Naive thymus-derived CD4-positive, alpha-beta T cell (primary cell): Measurements from ENCODE around the gene IZUMO2. TPM values are rescaled to one million over a fixed set of nuclear protein-coding genes. Genes with fewer than 3 reads are reported as not detected.

Source experiments
- ATAC-seq: fragments of 150-1000 bp; cut with Tn5 transposase; 2 replicates; pipeline ENCODE4 v1.10.0; 2021; ENCODE audit warnings: mild to moderate bottlenecking, moderate library complexity
- CTCF ChIA-PET: fragments of 350-600 bp; sonication (Branson Sonifier 250); formaldehyde crosslinking; loops from one replicate; lab custom pipeline; 2021; ENCODE audit warnings: antibody characterized with exemption; lab: Charles Lee
- POLR2A ChIA-PET: fragments of 350-600 bp; sonication (Branson Sonifier 250); formaldehyde crosslinking; loops from one replicate; lab custom pipeline; 2021; ENCODE audit warnings: antibody characterized with exemption, inconsistent platforms; lab: Charles Lee
- DNase-seq, 9 donors: peaks; one replicate each; pipeline versions ENCODE4 v3.0.0 to v3.0.0-alpha.2; 2020 to 2022; ENCODE audit warnings: mixed read lengths in 1 of 9
- H3K27ac ChIP-seq: one replicate; pipeline ENCODE4 v1.7.0; 2013; ENCODE audit warnings: mild to moderate bottlenecking, low read depth, low read length, moderate library complexity
- H3K27me3 ChIP-seq, 2 donors: one replicate each; pipeline ENCODE4 v1.7.0; 2013; ENCODE audit warnings: low read length in 2 of 2, mild to moderate bottlenecking in 2 of 2, moderate library complexity in 2 of 2; ENCODE audit not compliant: control insufficient read depth in 2 of 2, insufficient read depth in 2 of 2
- H3K36me3 ChIP-seq, 3 experiments: 1 replicate in 2 of 3; 2 replicates in 1 of 3; pipeline ENCODE4 v1.7.0; 2013; ENCODE audit warnings: low read length in 3 of 3, mild to moderate bottlenecking in 3 of 3, moderate library complexity in 1 of 3; ENCODE audit not compliant: insufficient read depth in 3 of 3, control insufficient read depth in 2 of 3
- H3K4me1 ChIP-seq, 2 donors: one replicate each; pipeline ENCODE4 v1.7.0; 2013; ENCODE audit warnings: low read length in 2 of 2, mild to moderate bottlenecking in 2 of 2, moderate library complexity in 1 of 2; ENCODE audit not compliant: control insufficient read depth in 2 of 2, insufficient read depth in 2 of 2
- H3K4me3 ChIP-seq: 2 replicates; pipeline ENCODE4 v1.7.0; 2013; ENCODE audit warnings: mild to moderate bottlenecking, low read length
- H3K9me3 ChIP-seq, 3 experiments: 1 replicate in 2 of 3; 2 replicates in 1 of 3; pipeline ENCODE4 v1.7.0; 2013; ENCODE audit warnings: low read length in 3 of 3; ENCODE audit not compliant: control insufficient read depth in 2 of 3
- H3K27ac Mint-ChIP-seq, 9 donors: one replicate each; pipeline ENCODE4 v1.8.0; 2020 to 2022; ENCODE audit warnings: mixed read lengths in 9 of 9, mild to moderate bottlenecking in 8 of 9, moderate library complexity in 5 of 9, inconsistent platforms in 2 of 9
- H3K27me3 Mint-ChIP-seq, 5 donors: one replicate each; pipeline ENCODE4 v1.8.0; 2021 to 2022; ENCODE audit warnings: mixed read lengths in 5 of 5, mild to moderate bottlenecking in 1 of 5
- H3K36me3 Mint-ChIP-seq, 5 donors: one replicate each; pipeline ENCODE4 v1.8.0; 2020 to 2022; ENCODE audit warnings: mixed read lengths in 5 of 5, mild to moderate bottlenecking in 3 of 5, inconsistent platforms in 1 of 5
- H3K4me1 Mint-ChIP-seq, 7 donors: one replicate each; pipeline ENCODE4 v1.8.0; 2020 to 2022; ENCODE audit warnings: mixed read lengths in 7 of 7, mild to moderate bottlenecking in 3 of 7, inconsistent platforms in 1 of 7
- H3K4me3 Mint-ChIP-seq, 10 donors: one replicate each; pipeline ENCODE4 v1.8.0; 2020 to 2022; ENCODE audit warnings: mild to moderate bottlenecking in 10 of 10, mixed read lengths in 10 of 10, moderate library complexity in 6 of 10, inconsistent platforms in 2 of 10
- H3K9me3 Mint-ChIP-seq, 11 donors: one replicate each; pipeline ENCODE4 v1.8.0; 2020 to 2022; ENCODE audit warnings: mixed read lengths in 11 of 11, mild to moderate bottlenecking in 4 of 11, inconsistent platforms in 1 of 11, moderate library complexity in 1 of 11
- intact Hi-C, 2 donors: fragments of 100-400 bp; cut with micrococcal nuclease; formaldehyde crosslinking; loops; one replicate each; pipeline ENCODE4 v1.15.1; 2023
- polyA plus RNA-seq, 2 donors: library from polyadenylated mRNA; unstranded; fragments of 300-500 nt; fragmentation: Illumina TruSeq; gene quantifications; one replicate each; pipeline ENCODE4 v1.2.3, GENCODE V29; 2021
- total RNA-seq, 6 experiments: library from RNA in 5 of 6; stranded (reverse) in 5 of 6; gene quantifications; 1 replicate in 5 of 6; 2 replicates in 1 of 6; pipeline ENCODE4 v1.2.3 and lab custom pipeline; 2021 to 2026

The IZUMO2 gene
- total RNA-seq (not detected), polyA plus RNA-seq (not detected), total RNA-seq (lab: John Stamatoyannopoulos, UW) (not detected)

DNA sequence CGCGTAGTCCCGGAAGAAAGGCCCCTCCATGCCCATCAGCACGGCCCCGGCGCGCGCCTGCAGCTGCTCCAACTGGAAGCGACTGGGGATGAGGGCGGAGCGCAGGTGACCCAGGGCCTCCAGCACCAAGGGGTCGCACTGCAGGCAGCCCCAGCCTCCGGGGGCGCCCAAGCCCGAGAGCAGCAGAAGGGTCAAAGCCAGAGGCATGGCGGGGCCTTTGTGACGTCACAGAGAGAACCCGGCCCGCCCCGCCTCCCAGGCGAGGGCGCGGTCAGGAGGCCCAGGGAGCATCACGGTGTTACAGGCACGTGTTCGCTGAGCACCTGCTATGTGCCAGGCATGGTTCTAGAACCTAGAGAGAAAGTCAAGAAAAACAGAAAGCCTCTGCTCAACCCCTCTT lies at the start of gene IZUMO2:
Gene IZUMO2 (minus strand): TSS at position 294 of the 400 bp plus-strand sequence. CDS start 87 bp downstream, at position 207.
- H3K4me1 Mint-ChIP-seq, result peaks cover 0 to 2% (median 0%) of the 10 kb centered on the region in 7 donors
- peaks cover 0 to 5% (median 0%) of the 10 kb centered on the region in 5 donors for H3K36me3 Mint-ChIP-seq
- no peak within 1 kb of the TSS for H3K4me3 ChIP-seq
- no peak within 1 kb of the TSS for H3K27ac ChIP-seq
- DNase-seq, result no peak
- CTCF ChIA-PET, result no interaction called here
- peaks cover 0 to 40% (median 34%) of the 10 kb centered on the region in 5 donors for H3K27me3 Mint-ChIP-seq
- no peak for ATAC-seq
- no peak within 1 kb of the TSS for H3K4me3 Mint-ChIP-seq
- no peaks in the 10 kb centered on the region for H3K27me3 ChIP-seq
- H3K36me3 ChIP-seq, result no peaks in the 10 kb centered on the region
- H3K27ac Mint-ChIP-seq, result no peak within 1 kb of the TSS
- peaks cover 0 to 21% (median 6%) of the 10 kb centered on the region in 11 donors for H3K9me3 Mint-ChIP-seq
- POLR2A ChIA-PET, result no interaction called here
- H3K9me3 ChIP-seq, result peaks cover 0 to 11% (median 0%) of the 10 kb centered on the region in 3 experiments
- intact Hi-C loops, result no loop called here
- H3K4me1 ChIP-seq, result no peaks in the 10 kb centered on the region

DNA sequence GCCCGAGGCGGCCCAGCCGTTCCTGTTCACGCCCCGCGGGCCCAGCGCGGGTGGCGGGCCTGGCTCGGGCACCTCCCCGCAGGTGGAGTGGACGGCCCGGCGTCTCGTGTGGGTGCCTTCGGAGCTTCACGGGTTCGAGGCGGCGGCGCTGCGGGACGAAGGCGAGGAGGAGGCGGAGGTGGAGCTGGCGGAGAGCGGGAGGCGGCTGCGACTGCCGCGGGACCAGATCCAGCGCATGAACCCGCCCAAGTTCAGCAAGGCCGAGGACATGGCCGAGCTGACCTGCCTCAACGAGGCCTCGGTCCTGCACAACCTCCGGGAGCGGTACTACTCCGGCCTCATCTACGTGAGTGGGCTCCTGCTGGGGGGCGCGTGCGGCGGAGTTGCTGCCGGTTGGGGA lies 47.3 kb upstream of the IZUMO2 start:
- Mint-ChIP-seq H3K27me3 (peaks cover 10 to 22% (median 19%) of the 10 kb centered on the region in 5 donors), H3K36me3 (peaks cover 0 to 6% (median 0%) of the 10 kb centered on the region in 5 donors), H3K27ac (no peak overlapping the region), H3K4me1 (no peaks in the 10 kb centered on the region), H3K9me3 (peaks cover 0 to 28% (median 7%) of the 10 kb centered on the region in 11 donors), H3K4me3 (no peak overlapping the region)
- no peaks in the 10 kb centered on the region for H3K27me3 ChIP-seq
- ChIA-PET CTCF (no interaction called here), POLR2A (no interaction called here)
- no peak overlapping the region for H3K27ac ChIP-seq
- no peak for DNase-seq
- H3K4me3 ChIP-seq, result no peak overlapping the region
- intact Hi-C loops, result no loop called here
- peaks cover 0 to 15% (median 0%) of the 10 kb centered on the region in 3 experiments for H3K9me3 ChIP-seq
- H3K36me3 ChIP-seq, result no peaks in the 10 kb centered on the region
- H3K4me1 ChIP-seq, result no peaks in the 10 kb centered on the region
- ATAC-seq, result no peak

DNA sequence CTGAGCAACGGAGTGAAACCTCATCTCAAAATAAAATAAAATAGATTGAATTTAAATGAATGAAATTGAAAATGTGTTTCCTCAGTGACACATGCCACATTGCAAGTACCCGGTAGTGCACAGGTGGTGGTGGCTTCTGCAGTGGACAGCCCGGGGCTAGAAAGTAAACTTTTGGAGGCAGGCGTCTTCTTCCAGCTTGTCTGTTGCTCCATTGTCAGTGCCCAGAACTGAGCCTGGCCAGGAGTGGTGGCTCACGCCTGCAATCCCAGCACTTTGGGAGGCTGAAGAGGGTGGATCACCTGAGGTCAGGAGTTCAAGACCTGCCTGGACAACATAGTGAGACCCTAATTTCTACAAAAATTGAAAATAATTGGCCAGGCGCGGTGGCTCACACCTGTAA lies 46.0 kb upstream of the IZUMO2 start:
- H3K9me3 ChIP-seq, result peaks cover 0 to 15% (median 0%) of the 10 kb centered on the region in 3 experiments
- no peak overlapping the region for H3K4me3 Mint-ChIP-seq
- no peak overlapping the region for H3K4me3 ChIP-seq
- H3K27me3 ChIP-seq, result peaks cover 0 to 3% of the 10 kb centered on the region in 2 donors
- H3K4me1 Mint-ChIP-seq, result peaks cover 0 to 5% (median 4%) of the 10 kb centered on the region in 7 donors
- ATAC-seq (no peak), DNase-seq (no peak)
- peaks cover 0 to 28% (median 7%) of the 10 kb centered on the region in 11 donors for H3K9me3 Mint-ChIP-seq
- ChIA-PET POLR2A (no interaction called here), CTCF (no interaction called here)
- no peak overlapping the region for H3K27ac Mint-ChIP-seq
- H3K27me3 Mint-ChIP-seq, result peaks cover 19 to 31% (median 26%) of the 10 kb centered on the region in 5 donors
- H3K4me1 ChIP-seq, result no peaks in the 10 kb centered on the region
- intact Hi-C loops, result no loop called here
- peaks cover 0 to 6% (median 0%) of the 10 kb centered on the region in 5 donors for H3K36me3 Mint-ChIP-seq
- H3K36me3 ChIP-seq, result no peaks in the 10 kb centered on the region
- no peak overlapping the region for H3K27ac ChIP-seq

DNA sequence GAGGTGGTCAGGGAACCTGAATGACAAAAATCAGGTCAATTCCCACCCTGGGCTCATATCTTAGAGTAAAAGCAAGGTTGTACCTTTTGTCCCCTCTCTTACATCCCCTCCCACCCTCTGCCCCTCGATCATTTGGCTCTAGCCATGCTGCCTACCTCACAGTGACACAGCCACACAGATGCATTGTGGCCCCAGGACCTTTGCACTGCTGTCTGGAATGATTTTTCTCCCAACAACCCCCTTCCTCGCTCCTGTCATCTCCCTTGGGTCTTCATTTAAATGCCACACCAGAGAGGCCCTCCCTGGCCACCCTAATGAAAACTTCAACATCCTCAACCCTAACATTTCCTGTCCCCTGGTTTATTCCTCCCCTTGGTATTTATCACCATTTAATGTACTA lies 44.6 kb upstream of the IZUMO2 start:
- no peak overlapping the region for H3K4me3 ChIP-seq
- Mint-ChIP-seq H3K4me3 (no peak overlapping the region), H3K27ac (no peak overlapping the region), H3K27me3 (peaks cover 26 to 38% (median 31%) of the 10 kb centered on the region in 5 donors), H3K4me1 (peaks cover 0 to 10% (median 6%) of the 10 kb centered on the region in 7 donors), H3K9me3 (peaks cover 0 to 22% (median 7%) of the 10 kb centered on the region in 11 donors), H3K36me3 (peaks cover 0 to 6% (median 0%) of the 10 kb centered on the region in 5 donors)
- H3K36me3 ChIP-seq, result no peaks in the 10 kb centered on the region
- H3K9me3 ChIP-seq, result peaks cover 0 to 15% (median 0%) of the 10 kb centered on the region in 3 experiments
- H3K4me1 ChIP-seq, result no peaks in the 10 kb centered on the region
- intact Hi-C loops, result no loop called here
- POLR2A ChIA-PET, result no interaction called here
- H3K27me3 ChIP-seq, result peaks cover 0 to 3% of the 10 kb centered on the region in 2 donors
- ATAC-seq, result no peak
- no peak overlapping the region for H3K27ac ChIP-seq
- DNase-seq, result no peak
- CTCF ChIA-PET, result no interaction called here

DNA sequence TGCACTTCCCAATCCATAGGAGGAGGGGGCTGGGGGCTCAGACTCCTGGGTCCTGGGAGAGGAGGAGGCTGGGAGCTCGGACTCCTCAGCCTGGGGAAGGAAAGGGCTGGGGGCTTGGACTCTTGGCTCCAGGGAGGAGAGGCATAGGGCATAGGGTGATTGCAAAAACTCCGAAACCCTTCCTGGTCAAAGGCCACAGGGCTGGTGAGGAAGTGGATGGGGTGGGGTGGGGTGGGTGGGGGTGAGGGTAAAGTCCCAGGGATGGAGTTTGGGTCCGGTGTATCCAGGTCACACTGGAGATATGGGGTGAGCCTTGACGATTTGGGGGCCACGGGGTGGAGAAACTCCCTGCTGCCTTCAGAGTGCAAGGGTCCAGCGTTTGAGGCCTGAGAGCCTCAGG lies 43.1 kb upstream of the IZUMO2 start:
- ATAC-seq, result no peak
- Histone ChIP-seq H3K9me3 (peaks cover 0 to 4% (median 0%) of the 10 kb centered on the region in 3 experiments), H3K27me3 (peaks cover 0 to 3% of the 10 kb centered on the region in 2 donors), H3K36me3 (no peaks in the 10 kb centered on the region), H3K27ac (no peak overlapping the region), H3K4me3 (no peak overlapping the region), H3K4me1 (no peaks in the 10 kb centered on the region)
- Mint-ChIP-seq H3K27me3 (peaks cover 37 to 53% (median 47%) of the 10 kb centered on the region in 5 donors), H3K27ac (no peak overlapping the region), H3K9me3 (peaks cover 0 to 15% (median 4%) of the 10 kb centered on the region in 11 donors), H3K36me3 (peaks cover 0 to 7% (median 0%) of the 10 kb centered on the region in 5 donors), H3K4me3 (no peak overlapping the region), H3K4me1 (peaks cover 0 to 10% (median 6%) of the 10 kb centered on the region in 7 donors)
- no peak for DNase-seq
- intact Hi-C loops, result no loop called here
- CTCF ChIA-PET, result no interaction called here
- POLR2A ChIA-PET, result no interaction called here

DNA sequence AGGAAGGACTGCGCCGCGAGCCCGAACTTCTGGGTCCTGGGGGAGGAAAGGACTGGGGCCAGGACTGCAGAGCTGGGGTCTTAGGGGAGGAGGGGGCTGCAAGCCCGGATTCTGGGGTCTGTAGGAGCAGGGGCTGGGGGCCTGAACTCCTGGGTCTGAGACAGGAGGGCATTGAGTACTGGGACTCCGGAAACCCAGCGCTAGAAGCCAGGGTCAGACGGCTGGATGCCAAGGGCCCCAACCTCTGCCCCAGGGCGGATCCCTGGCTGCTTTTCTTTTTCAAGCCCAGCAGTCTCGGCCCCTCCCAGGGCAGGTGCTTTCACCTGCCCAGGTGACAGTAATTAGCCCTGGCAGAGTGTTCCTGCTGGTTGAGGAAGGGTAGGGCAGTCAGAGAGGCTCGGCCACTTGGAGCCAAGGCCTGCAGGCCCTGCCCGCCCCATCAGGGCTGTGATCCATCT lies 42.6 kb upstream of the IZUMO2 start:
- Histone ChIP-seq H3K27me3 (peaks cover 0 to 3% of the 10 kb centered on the region in 2 donors), H3K4me3 (no peak overlapping the region), H3K9me3 (peaks cover 0 to 3% (median 0%) of the 10 kb centered on the region in 3 experiments), H3K4me1 (no peaks in the 10 kb centered on the region), H3K36me3 (no peaks in the 10 kb centered on the region), H3K27ac (no peak overlapping the region)
- Mint-ChIP-seq H3K27ac (no peak overlapping the region), H3K4me3 (no peak overlapping the region), H3K9me3 (peaks cover 0 to 17% (median 2%) of the 10 kb centered on the region in 11 donors), H3K27me3 (peaks cover 40 to 58% (median 51%) of the 10 kb centered on the region in 5 donors), H3K4me1 (peaks cover 0 to 10% (median 6%) of the 10 kb centered on the region in 7 donors), H3K36me3 (peaks cover 0 to 7% (median 0%) of the 10 kb centered on the region in 5 donors)
- ATAC-seq (no peak), DNase-seq (no peak)
- ChIA-PET POLR2A (no interaction called here), CTCF (no interaction called here)
- intact Hi-C loops, result no loop called here
